PC-9 (cell line): Measurements from ENCODE around the gene SEC14L3.

Experiments
- CTCF ChIP-seq: fragments of 200-600 bp; sonication (generic); conservative IDR thresholded peaks from 2 replicates; pipeline ENCODE4 v1.6.1; 2017; ENCODE audit warnings: mixed run types, antibody characterized with exemption, mild to moderate bottlenecking, moderate library complexity
- EZH2 ChIP-seq: fragments of 200-600 bp; sonication (generic); IDR thresholded peaks from 2 replicates; pipeline ENCODE4 v1.8.0; 2017; ENCODE audit warnings: antibody characterized with exemption, low read depth

GRCh38 chr22:30435674-30436126, 36.1 kb downstream of the SEC14L3 start:
- TF ChIP-seq CTCF (no peak), EZH2 (no peak)
